Measurements from ENCODE around the gene ADAMTS9. TPM values are rescaled to one million over a fixed set of nuclear protein-coding genes. Genes with fewer than 3 reads are reported as not detected.

ADAMTS9 gene
- total RNA-seq, 1 experiment from 2014 or later = 1.2 TPM

GRCh38 chr3:64623125-64623524 lies 64.7 kb downstream of the ADAMTS9 start:
- ChIA-PET POLR2A (ENCODE audit: unreplicated experiment) (no interaction called here), CTCF (no interaction called here)
- intact Hi-C loops (cut with micrococcal nuclease; ENCODE audit: unreplicated experiment) = no loop called here
- Histone ChIP-seq H3K9me3 (ENCODE audit: insufficient read depth, low read depth) (no peaks in the 10 kb centered on the region), H3K4me2 (no peak overlapping the region), H3K27ac (no peak overlapping the region), H3K4me3 (no peak overlapping the region), H3F3A (ENCODE audit: insufficient read depth, low read depth) (0 out of 2 replicates have a peak, but pooled peaks cover 2% of the 10 kb centered on the region), H2AFZ (no peak overlapping the region), H3K27me3 (ENCODE audit: insufficient read depth, low read depth) (no peaks in the 10 kb centered on the region), H3K4me1 (replicated peaks; ENCODE audit: insufficient read depth) (peaks cover 9% of the 10 kb centered on the region), H4K20me1 (ENCODE audit: insufficient read depth) (no peaks in the 10 kb centered on the region), H3K79me2 (ENCODE audit: low read depth) (no peaks in the 10 kb centered on the region), H3K9me2 (ENCODE audit: insufficient read depth) (no peaks in the 10 kb centered on the region), H3K36me3 (ENCODE audit: low read depth) (no peaks in the 10 kb centered on the region)
- BruUV-seq (replicated peaks) = no TSS peak
- TF ChIP-seq EZH2 (IDR thresholded peaks at IDR 0.05; ENCODE audit: low read depth) (no peak), CTCF (conservative IDR thresholded peaks at IDR 0.05) (no peak)
- no peak for DNase-seq

- no peak overlapping the region for H3K4me3 ChIP-seq
- TF ChIP-seq CTCF (conservative IDR thresholded peaks at IDR 0.05) (no peak), EZH2 (IDR thresholded peaks at IDR 0.05; ENCODE audit: low read depth) (no peak)
- CTCF ChIA-PET = no interaction called here
- no peaks in the 10 kb centered on the region for H3F3A ChIP-seq (ENCODE audit: insufficient read depth, low read depth)
- H3K4me1 ChIP-seq (replicated peaks; ENCODE audit: insufficient read depth) = no peaks in the 10 kb centered on the region
- H2AFZ ChIP-seq = no peak overlapping the region
- H3K79me2 ChIP-seq (ENCODE audit: low read depth) = no peaks in the 10 kb centered on the region
- H3K27ac ChIP-seq = no peak overlapping the region
- no peaks in the 10 kb centered on the region for H3K9me2 ChIP-seq (ENCODE audit: insufficient read depth)
- no peaks in the 10 kb centered on the region for H3K9me3 ChIP-seq (ENCODE audit: insufficient read depth, low read depth)
- H3K36me3 ChIP-seq (ENCODE audit: low read depth) = no peaks in the 10 kb centered on the region
- POLR2A ChIA-PET (ENCODE audit: unreplicated experiment) = no interaction called here
- intact Hi-C loops (cut with micrococcal nuclease; ENCODE audit: unreplicated experiment) = no loop called here
- H3K27me3 ChIP-seq (ENCODE audit: insufficient read depth, low read depth) = no peaks in the 10 kb centered on the region
- no peak for DNase-seq
- no peaks in the 10 kb centered on the region for H4K20me1 ChIP-seq (ENCODE audit: insufficient read depth)
- no TSS peak for BruUV-seq (replicated peaks)
- H3K4me2 ChIP-seq = no peak overlapping the region
Measured at GRCh38 chr3:64621726-64622395, 65.9 kb downstream of the ADAMTS9 start.

GRCh38 chr3:64621275-64621674 lies 66.5 kb downstream of the ADAMTS9 start:
- Histone ChIP-seq H3F3A (ENCODE audit: insufficient read depth, low read depth) (no peaks in the 10 kb centered on the region), H3K36me3 (ENCODE audit: low read depth) (no peaks in the 10 kb centered on the region), H3K4me1 (replicated peaks; ENCODE audit: insufficient read depth) (no peaks in the 10 kb centered on the region), H2AFZ (no peak overlapping the region), H3K4me2 (no peak overlapping the region), H3K4me3 (no peak overlapping the region), H4K20me1 (ENCODE audit: insufficient read depth) (no peaks in the 10 kb centered on the region), H3K9me2 (ENCODE audit: insufficient read depth) (no peaks in the 10 kb centered on the region), H3K27me3 (ENCODE audit: insufficient read depth, low read depth) (no peaks in the 10 kb centered on the region), H3K27ac (no peak overlapping the region), H3K9me3 (ENCODE audit: insufficient read depth, low read depth) (no peaks in the 10 kb centered on the region), H3K79me2 (ENCODE audit: low read depth) (no peaks in the 10 kb centered on the region)
- POLR2A ChIA-PET (ENCODE audit: unreplicated experiment) = no interaction called here
- BruUV-seq (replicated peaks) = no TSS peak
- DNase-seq = no peak
- TF ChIP-seq EZH2 (IDR thresholded peaks at IDR 0.05; ENCODE audit: low read depth) (no peak), CTCF (conservative IDR thresholded peaks at IDR 0.05) (no peak)
- CTCF ChIA-PET = no interaction called here
- intact Hi-C loops (cut with micrococcal nuclease; ENCODE audit: unreplicated experiment) = no loop called here

Data from PC-9 (cell line).